Ovary (tissue), 9 donors: ENCODE measurements around the gene SLC2A6. TPM values are rescaled to one million over a fixed set of nuclear protein-coding genes. Genes with fewer than 3 reads are reported as not detected.
"Not testable (repeated sequence)": the region's sequence is repeated elsewhere in the genome, so short reads cannot be mapped to it uniquely, and the experiment has no call there.

Experiments
- DNase-seq, 5 donors: peaks; one replicate each; pipeline ENCODE4 v3.0.0-alpha.2; 2019 to 2020
- H3K27ac ChIP-seq, 2 donors: fragments of 200-600 bp; one replicate each; pipeline versions ENCODE4 v1.5.1 to v1.8.0; 2019 to 2022
- H3K27me3 ChIP-seq: fragments of 200-600 bp; one replicate; pipeline ENCODE4 v1.8.0; 2022
- H3K36me3 ChIP-seq: fragments of 200-600 bp; sonication (generic); one replicate; pipeline ENCODE4 v1.5.1; 2019
- H3K4me1 ChIP-seq: one replicate; pipeline ENCODE4 v1.8.1; 2013; ENCODE audit warnings: mild to moderate bottlenecking, moderate library complexity; ENCODE audit not compliant: insufficient read depth
- H3K4me3 ChIP-seq: fragments of 200-600 bp; sonication (generic); one replicate; pipeline ENCODE4 v1.5.1; 2017
- H3K9me3 ChIP-seq, 2 donors: fragments of 200-600 bp in 1 of 2; sonication (generic) in 1 of 2; one replicate each; pipeline versions ENCODE4 v1.5.1 to v1.8.1; 2013 to 2019; ENCODE audit warnings: mild to moderate bottlenecking in 1 of 2, moderate library complexity in 1 of 2
- CTCF ChIP-seq, 3 donors: fragments of 450-650 bp in 2 of 3; fragments of 200-600 bp in 1 of 3; IDR thresholded peaks; one replicate each; pipeline versions ENCODE4 v1.5.1 to v1.8.0; 2016 to 2022; ENCODE audit warnings: antibody characterized with exemption in 3 of 3, mild to moderate bottlenecking in 1 of 3
- EP300 ChIP-seq: sonication (generic); formaldehyde crosslinking; IDR thresholded peaks from one replicate; pipeline ENCODE4 v1.6.1; 2017; ENCODE audit warnings: antibody characterized with exemption
- POLR2A ChIP-seq: fragments of 450-650 bp; IDR thresholded peaks from one replicate; pipeline ENCODE4 v1.6.1; 2017; ENCODE audit warnings: antibody characterized with exemption, mild to moderate bottlenecking, moderate library complexity
- WGBS, 3 donors: extraction: QIAGEN DNeasy Blood & Tissue Kit in 1 of 3; methylation state at CpG; one replicate each; pipeline versions ENCODE4 v1.1.5 to v1.1.7; 2013 to 2017; 5-methylcytosine and 5-hydroxymethylcytosine counted together
- intact Hi-C, 4 donors: fragments of 100-400 bp; cut with DNase I; formaldehyde crosslinking; loops; one replicate each; pipeline versions ENCODE4 v1.11.0 to v1.15.1; 2022 to 2023
- polyA plus RNA-seq, 2 donors: library from polyadenylated mRNA; stranded (reverse); fragments of 200-250 nt in 1 of 2; fragments of 350-450 nt in 1 of 2; fragmentation: Illumina TruSeq in 1 of 2; extraction: RNeasy Lipid Tissue Mini Kit (QIAGEN cat#74804) in 1 of 2; gene quantifications; one replicate each; pipeline ENCODE4 v1.2.3, GENCODE V29; 2013 to 2014
- total RNA-seq, 7 donors: library from RNA; depleted of rRNA in 2 of 7; stranded (reverse); fragments of >200 nt in 2 of 7; fragmentation: NEBNext Ultra II Directional in 3 of 7; extraction: Animal tissue kit (Norgen Biotek cat#: 25700) in 3 of 7; gene quantifications; one replicate each; pipeline versions ENCODE4 v1.1.0 to v1.2.4, GENCODE V29; 2016 to 2023
- donor health status: DM: no; HTN: no; CAD: no; lungs with moderate emphysema.
- donor health status: DM: no; HTN: no; CAD: no.
- donor health status: Bipolar disorder and iron deficiency.
- donor health status: DM: yes; HTN: yes; CAD: no.
- donor health status: DM: no; HTN: no; CAD: no.
- donor health status: DM: yes; HTN: yes; CAD: no.

Gene SLC2A6
- total and polyA plus RNA-seq, 9 donors, result 0.37 to 7.4 (median 0.94) TPM

- no peak overlapping the region for H3K27ac ChIP-seq
- no peaks in the 10 kb centered on the region for H3K4me1 ChIP-seq
- DNase-seq, result no peak
- 86 to 88% (median 86%) methylated on average over 7 of the region's 7 CpGs for WGBS, 3 donors
- no peaks in the 10 kb centered on the region for H3K27me3 ChIP-seq
- no peaks in the 10 kb centered on the region for H3K9me3 ChIP-seq
- H3K4me3 ChIP-seq, result no peak overlapping the region
- intact Hi-C loops, result no loop called here
- TF ChIP-seq CTCF (IDR thresholded peaks at IDR 0.05) (no peak), EP300 (no peak), POLR2A (no peak)
- no peaks in the 10 kb centered on the region for H3K36me3 ChIP-seq
Measured at GRCh38 chr9:133452562-133452961, 26.3 kb downstream of the SLC2A6 start.

GRCh38 chr9:133451865-133452264 is 27.0 kb downstream of the SLC2A6 start:
- intact Hi-C loops, H3K4me1 ChIP-seq, H3K27ac ChIP-seq, H3K27me3 ChIP-seq, H3K4me3 ChIP-seq, H3K9me3 ChIP-seq, H3K36me3 ChIP-seq, DNase-seq: not testable (repeated sequence)
- WGBS, 3 donors, result 92 to 96% (median 93%) methylated on average over 5 of the region's 5 CpGs

GRCh38 chr9:133449760-133450159 is 29.1 kb downstream of the SLC2A6 start:
- H3K36me3 ChIP-seq, result no peaks in the 10 kb centered on the region
- no peak overlapping the region for H3K4me3 ChIP-seq
- H3K27me3 ChIP-seq, result no peaks in the 10 kb centered on the region
- intact Hi-C loops, result no loop called here
- TF ChIP-seq POLR2A, result no peak
- no peak for TF ChIP-seq EP300
- TF ChIP-seq CTCF (IDR thresholded peaks at IDR 0.05), result no peak
- no peaks in the 10 kb centered on the region for H3K4me1 ChIP-seq
- H3K9me3 ChIP-seq, result no peaks in the 10 kb centered on the region
- 93 to 99% (median 96%) methylated on average over 12 of the region's 12 CpGs for WGBS, 3 donors
- no peak for DNase-seq
- H3K27ac ChIP-seq, result no peak overlapping the region

- Histone ChIP-seq H3K4me3 (no peak overlapping the region), H3K9me3 (no peaks in the 10 kb centered on the region), H3K4me1 (no peaks in the 10 kb centered on the region), H3K27ac (no peak overlapping the region), H3K27me3 (no peaks in the 10 kb centered on the region), H3K36me3 (no peaks in the 10 kb centered on the region)
- intact Hi-C loops, result no loop called here
- WGBS, 3 donors, result 56 to 66% (median 62%) methylated on average over 10 to 13 of the region's 13 CpGs
- TF ChIP-seq CTCF (IDR thresholded peaks at IDR 0.05) (no peak), EP300 (no peak), POLR2A (no peak)
- DNase-seq, result no peak
Measured at GRCh38 chr9:133448487-133448972, 30.4 kb downstream of the SLC2A6 start.

GRCh38 chr9:133445293-133445969 is 33.5 kb downstream of the SLC2A6 start:
- H3K27ac ChIP-seq, result no peak overlapping the region
- WGBS, 3 donors, result 74 to 85% (median 82%) methylated on average over 20 to 23 of the region's 23 CpGs
- TF ChIP-seq CTCF (IDR thresholded peaks at IDR 0.05), result no peak
- no peak for TF ChIP-seq POLR2A
- no peak for TF ChIP-seq EP300
- no peak for DNase-seq
- H3K4me1 ChIP-seq, result no peaks in the 10 kb centered on the region
- H3K9me3 ChIP-seq, result no peaks in the 10 kb centered on the region
- intact Hi-C loops, result no loop called here
- H3K4me3 ChIP-seq, result no peak overlapping the region
- no peaks in the 10 kb centered on the region for H3K36me3 ChIP-seq
- no peaks in the 10 kb centered on the region for H3K27me3 ChIP-seq
